H1 (cell line): ENCODE data around the gene CGB2.
"Not testable (repeated sequence)": the region's sequence is repeated elsewhere in the genome, so short reads cannot be mapped to it uniquely, and the experiment has no call there.

ENCODE experiments used
- ATF3 ChIP-seq: IDR thresholded peaks from 2 replicates; pipeline ENCODE4 v1.6.1; 2011; ENCODE audit warnings: low read depth, mild to moderate bottlenecking, low read length; ENCODE audit not compliant: insufficient read depth
- CHD2 ChIP-seq: IDR thresholded peaks from 2 replicates; pipeline ENCODE4 v1.6.1; 2012; ENCODE audit warnings: low read length, improper control_type of control experiment
- CHD7 ChIP-seq: fragments of 300-600 bp; sonication (generic); IDR thresholded peaks from 2 replicates; pipeline ENCODE4 v1.7.1; 2012; ENCODE audit warnings: low read length, moderate library complexity, mild to moderate bottlenecking, inconsistent platforms; ENCODE audit not compliant: insufficient replicate concordance
- CTCF ChIP-seq, 3 experiments: IDR thresholded peaks; 1 replicate in 2 of 3; 2 replicates in 1 of 3; pipeline versions ENCODE4 v1.5.1 to v1.6.1; 2011; ENCODE audit warnings: low read length in 3 of 3, mild to moderate bottlenecking in 3 of 3, inconsistent platforms in 2 of 3, low read depth in 1 of 3, moderate library complexity in 1 of 3; ENCODE audit not compliant: insufficient read depth in 1 of 3; ENCODE audit errors: control extremely low read depth in 1 of 3
- EP300 ChIP-seq, 2 experiments: IDR thresholded peaks; 1 replicate in 1 of 2; 2 replicates in 1 of 2; pipeline ENCODE4 v1.6.1; 2011 to 2012; ENCODE audit warnings: low read depth in 2 of 2, low read length in 2 of 2, mild to moderate bottlenecking in 2 of 2, borderline replicate concordance in 1 of 2, inconsistent platforms in 1 of 2, moderate library complexity in 1 of 2
- GABPA ChIP-seq: IDR thresholded peaks from 2 replicates; pipeline ENCODE4 v1.6.1; 2011; ENCODE audit warnings: mild to moderate bottlenecking, low read length, moderate library complexity, borderline replicate concordance; ENCODE audit not compliant: insufficient read depth
- POLR2A ChIP-seq, 2 experiments: IDR thresholded peaks; 1 replicate in 1 of 2; 2 replicates in 1 of 2; pipeline ENCODE4 v1.6.1; 2011; ENCODE audit warnings: low read depth in 2 of 2, low read length in 2 of 2, mild to moderate bottlenecking in 2 of 2; ENCODE audit errors: control extremely low read depth in 1 of 2
- TAF1 ChIP-seq: IDR thresholded peaks from 2 replicates; pipeline ENCODE4 v1.6.1; 2011; ENCODE audit warnings: mild to moderate bottlenecking, low read depth, low read length

DNA sequence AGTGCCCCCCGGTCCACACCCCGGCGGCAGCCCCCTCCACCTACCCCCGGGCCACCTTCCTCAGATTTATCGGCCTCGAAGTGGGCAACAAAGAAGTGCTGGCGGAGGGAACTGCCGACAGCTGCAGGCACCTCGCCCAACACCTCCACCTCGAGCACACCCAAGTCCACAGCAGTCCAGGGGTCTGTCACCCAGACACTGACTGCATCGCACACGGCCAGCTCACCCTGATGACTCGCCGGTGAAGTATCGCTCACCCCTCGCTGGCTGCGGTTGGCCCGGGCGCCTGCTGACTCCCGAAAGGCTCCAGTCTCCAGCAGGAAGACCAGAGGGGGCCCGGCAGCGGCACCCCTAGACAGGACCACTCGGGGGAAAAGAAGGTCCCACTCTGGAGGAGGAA, 6.1 kb upstream of the CGB2 start:
- not testable (repeated sequence) for TF ChIP-seq CHD7; GABPA; EP300 (IDR thresholded peaks at IDR 0.05; ENCODE audit: borderline replicate concordance in 1 of 2, low read depth in 2 of 2, low read length in 2 of 2); CHD2; POLR2A (IDR thresholded peaks at IDR 0.05; ENCODE audit: control extremely low read depth in 1 of 2, low read depth in 2 of 2, low read length in 2 of 2); CTCF (IDR thresholded peaks at IDR 0.05; ENCODE audit: control extremely low read depth in 1 of 3, insufficient read depth in 1 of 3, low read depth in 1 of 3, low read length in 3 of 3); ATF3; TAF1
